SIG-M5 (cell line): Measurements from ENCODE around the gene RIC8B.
"Not testable (repeated sequence)": the region's sequence is repeated elsewhere in the genome, so short reads cannot be mapped to it uniquely, and the experiment has no call there.

Experiments
- DNase-seq: peaks from one replicate; lab custom pipeline; 2025; lab: John Stamatoyannopoulos, UW

Gene RIC8B

DNA sequence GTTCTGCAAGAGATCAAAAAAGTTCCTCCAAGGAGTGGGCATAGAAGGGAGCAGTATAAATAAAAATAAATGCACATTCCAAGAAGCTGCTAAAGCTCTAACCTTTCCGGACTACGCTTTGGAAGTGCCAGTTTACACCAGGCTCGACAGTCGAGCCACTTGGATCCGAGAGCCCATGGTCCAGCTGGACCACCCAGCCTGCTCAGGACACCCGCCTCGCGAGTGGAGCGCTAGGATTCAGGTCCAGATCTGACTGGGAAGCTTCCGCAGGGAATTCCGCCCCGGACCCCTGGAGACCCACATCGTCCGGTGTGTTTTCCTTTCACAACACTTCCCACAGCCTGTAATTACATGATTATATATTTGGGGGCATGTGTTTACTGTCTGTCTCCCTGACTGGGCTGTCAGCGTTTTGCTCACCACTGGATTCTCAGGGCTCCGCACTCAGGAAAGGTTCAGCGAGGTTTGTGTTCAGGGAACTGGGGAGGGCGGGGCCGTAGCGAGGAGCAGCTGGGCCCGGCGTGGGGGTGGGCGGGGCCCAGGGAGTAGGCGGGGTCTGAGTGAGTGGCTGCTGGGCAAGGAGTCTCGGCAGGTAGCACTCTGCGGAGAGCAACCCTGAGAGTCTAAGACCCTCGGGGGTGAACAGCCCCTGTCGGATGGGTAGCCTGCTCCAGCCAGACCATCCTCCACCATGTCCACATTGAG is 128.9 kb downstream of the RIC8B start:
- no peak for DNase-seq

DNA sequence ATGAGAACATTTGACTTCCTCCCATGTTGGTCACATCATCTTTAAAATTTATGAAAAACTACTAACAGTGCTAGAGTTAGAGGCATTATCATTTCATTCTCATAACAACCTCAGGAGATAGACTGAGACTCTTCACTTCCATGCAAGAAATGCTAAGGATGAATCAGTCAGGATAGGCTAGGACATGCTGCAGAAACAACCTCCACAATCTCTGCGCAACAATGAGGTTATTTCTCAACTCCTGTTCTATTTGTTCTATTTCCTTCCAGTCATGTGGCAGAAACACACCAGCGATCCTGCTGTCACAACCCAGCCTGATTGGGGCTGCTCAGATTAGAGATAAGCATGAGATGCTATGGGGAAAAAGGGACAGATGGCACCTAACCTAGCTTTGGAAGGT is 132.2 kb downstream of the RIC8B start:
- no peak for DNase-seq

GRCh38 chr12:106907411-106907810 is 132.9 kb downstream of the RIC8B start:
- DNase-seq, result no peak

- DNase-seq, result no peak
Measured at GRCh38 chr12:106907846-106908245, 133.4 kb downstream of the RIC8B start.

- DNase-seq, result no peak
Measured at GRCh38 chr12:106908561-106908960, 134.1 kb downstream of the RIC8B start.

DNA sequence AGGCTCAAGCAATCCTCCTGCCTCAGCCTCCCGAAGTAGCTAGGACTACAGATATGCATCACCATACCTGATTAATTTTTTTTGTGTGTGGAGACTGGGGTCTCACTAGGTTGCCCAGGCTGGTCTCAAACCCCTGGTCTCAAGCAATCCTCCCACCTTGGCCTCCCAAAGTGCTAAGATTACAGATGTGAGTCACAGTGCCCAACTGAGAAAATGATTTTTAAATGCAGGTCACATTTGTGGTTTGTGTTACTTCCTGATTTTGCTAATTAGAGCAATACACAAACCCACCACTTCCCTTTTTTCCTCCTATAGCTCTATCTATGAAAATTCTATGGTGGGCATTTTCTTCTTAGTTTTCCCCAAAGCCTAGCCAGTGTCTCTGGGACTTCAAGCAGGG is 135.7 kb downstream of the RIC8B start:
- DNase-seq, result peak; percentile 84

- DNase-seq, result no peak
Measured at GRCh38 chr12:106911581-106911980, 137.1 kb downstream of the RIC8B start.

DNA sequence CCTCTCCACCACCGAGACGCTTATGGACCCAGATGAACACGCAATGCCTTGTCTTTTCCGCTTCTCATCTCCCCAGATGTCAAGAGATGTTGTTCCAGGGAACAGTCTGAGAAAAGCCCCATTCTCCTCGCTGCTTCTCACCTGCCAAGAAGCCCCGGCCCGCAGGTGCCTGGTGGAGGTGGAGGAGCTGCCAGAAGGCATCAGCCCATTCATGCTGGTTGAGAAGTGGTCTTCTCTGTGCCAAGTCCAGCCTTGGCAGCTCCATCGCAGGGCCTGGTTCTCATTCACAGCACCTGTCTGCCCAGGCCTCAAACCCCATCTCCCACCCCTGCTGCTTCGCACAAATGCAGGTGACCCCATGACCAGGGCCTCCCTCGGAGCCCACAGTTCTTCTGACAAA is 139.0 kb downstream of the RIC8B start:
- no peak for DNase-seq

DNA sequence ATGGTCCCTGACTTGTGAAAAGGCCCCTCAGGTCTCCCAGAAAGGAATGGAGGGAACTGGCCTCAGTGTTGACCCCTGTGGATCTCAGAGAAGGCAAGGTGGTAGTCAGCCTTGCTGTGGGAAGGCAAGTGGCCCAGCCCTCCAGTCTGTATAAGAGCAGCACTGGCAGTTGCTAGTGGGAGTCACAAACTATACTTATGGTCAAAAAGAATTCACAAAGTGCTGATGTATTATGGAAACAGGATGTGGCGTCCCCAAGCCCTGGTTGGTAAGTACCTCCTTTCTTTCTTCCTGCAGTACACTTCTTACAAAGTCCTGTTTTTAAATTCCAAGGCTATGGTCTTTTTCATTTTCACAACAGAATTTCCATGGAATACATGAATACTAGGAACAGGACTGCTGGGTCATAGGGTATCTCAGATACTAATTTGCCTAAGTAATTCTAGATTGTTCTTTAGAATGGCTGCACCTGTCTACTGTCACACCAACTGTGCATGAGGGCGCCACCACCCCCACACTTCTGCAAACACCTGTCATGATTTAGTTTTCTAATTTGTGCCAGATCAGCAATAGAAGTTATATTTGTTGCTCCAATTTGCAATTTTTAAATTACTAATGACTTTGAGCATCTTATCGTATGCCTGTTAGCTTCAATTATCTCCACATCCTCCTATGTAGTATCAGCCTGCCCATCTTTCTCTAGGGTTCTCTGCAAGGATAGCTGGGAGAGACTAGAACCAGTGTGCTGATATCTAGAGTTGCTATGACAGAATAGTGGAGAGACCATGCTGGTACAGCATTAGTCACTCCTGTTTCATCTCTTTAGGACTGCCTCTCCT is 140.5 kb downstream of the RIC8B start:
- DNase-seq, result no peak

- no peak for DNase-seq
Measured at GRCh38 chr12:106915635-106916026, 141.1 kb downstream of the RIC8B start.

DNA sequence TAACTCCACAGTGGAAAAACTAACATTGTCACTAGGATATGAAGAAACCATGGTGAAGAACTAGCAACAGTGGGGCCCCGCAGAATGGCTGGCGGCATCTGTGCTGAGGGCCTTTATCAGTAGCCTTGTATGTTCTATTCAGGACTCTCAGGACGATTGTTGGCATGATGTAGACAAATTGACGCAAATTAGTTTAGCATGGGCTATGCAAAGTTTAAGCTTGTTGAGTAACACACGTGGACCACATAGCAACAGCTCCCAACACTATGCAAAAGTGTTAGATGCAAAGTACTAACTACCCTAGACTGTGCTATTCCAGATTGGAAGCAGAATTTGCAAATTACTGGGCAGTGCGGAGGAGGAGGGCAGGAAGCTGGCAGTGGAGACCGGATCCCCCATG is 143.0 kb downstream of the RIC8B start:
- DNase-seq, result no peak

GRCh38 chr12:106918746-106919145 is 144.3 kb downstream of the RIC8B start:
- DNase-seq, result no peak

GRCh38 chr12:106919910-106920544 is 145.5 kb downstream of the RIC8B start:
- DNase-seq, result no peak

DNA sequence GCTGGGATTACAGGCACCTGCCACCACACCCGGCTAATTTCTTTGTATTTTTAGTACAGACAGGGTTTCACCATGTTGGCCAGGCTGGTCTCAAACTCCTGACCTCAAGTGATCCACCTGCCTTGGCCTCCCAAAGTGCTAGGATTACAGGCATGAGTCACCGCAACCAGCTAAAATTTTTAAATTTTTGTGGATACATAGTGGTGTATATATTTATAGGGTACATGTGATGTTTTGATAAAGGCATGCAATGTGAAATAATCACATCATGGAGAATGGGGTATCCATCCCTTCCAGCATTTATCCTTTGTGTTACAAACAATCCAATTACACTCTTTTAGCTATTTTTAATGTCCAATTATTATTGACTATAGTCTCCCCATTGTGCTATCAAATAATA is 147.5 kb downstream of the RIC8B start:
- DNase-seq, result not testable (repeated sequence)

GRCh38 chr12:106923594-106923993 is 149.1 kb downstream of the RIC8B start:
- not testable (repeated sequence) for DNase-seq

- DNase-seq, result no peak
Measured at GRCh38 chr12:106924268-106924861, 149.9 kb downstream of the RIC8B start.

DNA sequence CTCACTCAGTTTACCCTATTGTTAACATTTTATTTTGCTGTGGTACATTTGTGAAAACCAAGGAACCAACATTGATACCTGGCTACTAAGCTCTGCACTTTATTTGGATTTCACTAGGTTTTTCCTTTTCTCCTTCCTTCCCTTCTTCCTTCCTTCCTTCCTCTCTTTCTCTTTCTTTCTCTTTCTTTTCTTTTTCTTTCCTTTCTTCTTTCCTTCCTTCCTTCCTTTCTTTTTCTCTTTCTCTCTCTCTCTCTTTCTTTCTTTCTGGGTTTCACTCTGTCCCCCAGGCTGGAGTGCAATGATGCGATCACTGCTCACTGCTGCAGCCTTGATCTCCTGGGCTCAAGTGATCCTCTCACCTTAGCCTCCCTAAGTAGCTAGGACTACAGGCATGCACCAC is 152.2 kb downstream of the RIC8B start:
- no peak for DNase-seq

DNA sequence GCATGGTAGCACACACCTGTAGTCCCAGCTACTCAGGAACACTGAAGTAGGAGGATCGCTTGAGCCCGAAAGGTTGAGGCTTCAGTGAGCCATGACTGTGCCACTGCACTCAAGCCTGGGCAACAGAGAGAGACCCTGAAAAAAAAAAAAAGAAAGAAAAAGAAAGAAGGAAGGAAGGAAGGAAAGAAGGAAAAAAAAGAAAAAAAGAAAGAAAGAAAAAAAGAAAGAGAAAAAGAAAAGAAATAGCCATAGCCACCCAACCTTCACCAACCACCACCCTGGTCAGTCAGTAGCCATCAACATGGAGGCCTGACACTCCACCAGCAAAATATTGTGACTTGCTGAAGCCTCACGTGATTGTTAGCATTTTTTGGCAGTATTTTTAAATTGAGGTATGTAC is 159.8 kb downstream of the RIC8B start:
- no peak for DNase-seq
